Subcutaneous adipose tissue (tissue), 4 donors: Measurements from ENCODE around the gene DEPDC5. TPM values are rescaled to one million over a fixed set of nuclear protein-coding genes. Genes with fewer than 3 reads are reported as not detected.

Experiments used
- CTCF ChIP-seq: fragments of 450-650 bp; IDR thresholded peaks from one replicate; pipeline ENCODE4 v1.5.1; 2016; ENCODE audit warnings: low read depth, mild to moderate bottlenecking, control low read depth, antibody characterized with exemption, moderate library complexity
- total RNA-seq, 4 donors: library from RNA; depleted of rRNA; stranded (reverse); fragments of >200 nt; gene quantifications; one replicate each; pipeline ENCODE4 v1.1.0, GENCODE V29; 2016

The DEPDC5 gene
- total RNA-seq, 4 donors from 2014 or later: 13.2 to 15.6 (median 15.0) TPM

GRCh38 chr22:31773416-31773815 lies 19.6 kb downstream of the DEPDC5 start:
- TF ChIP-seq CTCF: no peak

- TF ChIP-seq CTCF: no peak
Observed at GRCh38 chr22:31776231-31776630, 22.4 kb downstream of the DEPDC5 start.

GRCh38 chr22:31789803-31790202 lies 36.0 kb downstream of the DEPDC5 start:
- no peak for TF ChIP-seq CTCF

- no peak for TF ChIP-seq CTCF
Observed at GRCh38 chr22:31790240-31790639, 36.4 kb downstream of the DEPDC5 start.

GRCh38 chr22:31800065-31800464 lies 46.2 kb downstream of the DEPDC5 start:
- no peak for TF ChIP-seq CTCF

- TF ChIP-seq CTCF: no peak
Observed at GRCh38 chr22:31802575-31802974, 48.8 kb downstream of the DEPDC5 start.

GRCh38 chr22:31806751-31807150 lies 52.9 kb downstream of the DEPDC5 start:
- TF ChIP-seq CTCF: no peak
